Endothelial cell of umbilical vein (primary cell): ENCODE measurements around the gene GUK1.

Source experiments
- CTCF ChIP-seq, 2 donors: IDR thresholded peaks; 1 replicate in 1 of 2; 2 replicates in 1 of 2; pipeline ENCODE4 v1.5.1; 2011; ENCODE audit warnings: low read length in 2 of 2, mild to moderate bottlenecking in 2 of 2, moderate library complexity in 2 of 2, control low read depth in 1 of 2, inconsistent platforms in 1 of 2, low read depth in 1 of 2; ENCODE audit not compliant: insufficient read depth in 1 of 2; ENCODE audit errors: extremely low read depth in 1 of 2
- EZH2 ChIP-seq: IDR thresholded peaks from 2 replicates; pipeline ENCODE4 v1.6.1; 2012; ENCODE audit warnings: borderline replicate concordance, low read depth, mild to moderate bottlenecking, moderate library complexity, low read length, inconsistent platforms; ENCODE audit not compliant: severe bottlenecking
- FOS ChIP-seq: IDR thresholded peaks from 2 replicates; pipeline ENCODE4 v1.6.1; 2011; ENCODE audit warnings: mild to moderate bottlenecking, low read length, moderate library complexity, borderline replicate concordance; ENCODE audit not compliant: insufficient read depth
- JUN ChIP-seq: IDR thresholded peaks from 2 replicates; pipeline ENCODE4 v1.6.1; 2011; ENCODE audit warnings: borderline replicate concordance, low read depth; ENCODE audit not compliant: insufficient read length, insufficient read depth
- MAX ChIP-seq: IDR thresholded peaks from 2 replicates; pipeline ENCODE4 v1.6.1; 2011; ENCODE audit not compliant: insufficient read depth, insufficient read length
- MYC ChIP-seq: IDR thresholded peaks from one replicate; pipeline ENCODE4 v1.6.1; 2011; ENCODE audit warnings: mild to moderate bottlenecking, low read depth, low read length
- POLR2A ChIP-seq: IDR thresholded peaks from 2 replicates; pipeline ENCODE4 v1.6.1; 2012; ENCODE audit warnings: low read depth, mild to moderate bottlenecking, control low read depth, low read length
- POLR2AphosphoS5 ChIP-seq: IDR thresholded peaks from 2 replicates; pipeline ENCODE4 v1.6.1; 2012; ENCODE audit warnings: low read depth, mild to moderate bottlenecking, control low read depth, low read length, moderate library complexity; ENCODE audit not compliant: insufficient read depth

- no peak for TF ChIP-seq CTCF (IDR thresholded peaks at IDR 0.05; ENCODE audit: extremely low read depth in 1 of 2, insufficient read depth in 1 of 2, low read depth in 1 of 2, low read length in 2 of 2)
- no peak for TF ChIP-seq POLR2AphosphoS5
- TF ChIP-seq MAX: no peak
- no peak for TF ChIP-seq MYC
- TF ChIP-seq EZH2: no peak
- TF ChIP-seq POLR2A: no peak
- no peak for TF ChIP-seq JUN
- TF ChIP-seq FOS: no peak
These were observed 24.7 kb downstream of the GUK1 start for GRCh38 chr1:228164561-228165371.
